Superior temporal gyrus (tissue), 1 donor: ENCODE data around the gene RNF181.
A peak's percentile ranks its signal among the peaks of the same experiment; 100 is the strongest.
"Not testable (repeated sequence)": the region's sequence is repeated elsewhere in the genome, so short reads cannot be mapped to it uniquely, and the experiment has no call there.

ENCODE experiments used
- DNase-seq: peaks from one replicate; pipeline ENCODE4 v3.0.0-alpha.2; 2016; ENCODE audit errors: extremely low spot score

RNF181 gene

DNA sequence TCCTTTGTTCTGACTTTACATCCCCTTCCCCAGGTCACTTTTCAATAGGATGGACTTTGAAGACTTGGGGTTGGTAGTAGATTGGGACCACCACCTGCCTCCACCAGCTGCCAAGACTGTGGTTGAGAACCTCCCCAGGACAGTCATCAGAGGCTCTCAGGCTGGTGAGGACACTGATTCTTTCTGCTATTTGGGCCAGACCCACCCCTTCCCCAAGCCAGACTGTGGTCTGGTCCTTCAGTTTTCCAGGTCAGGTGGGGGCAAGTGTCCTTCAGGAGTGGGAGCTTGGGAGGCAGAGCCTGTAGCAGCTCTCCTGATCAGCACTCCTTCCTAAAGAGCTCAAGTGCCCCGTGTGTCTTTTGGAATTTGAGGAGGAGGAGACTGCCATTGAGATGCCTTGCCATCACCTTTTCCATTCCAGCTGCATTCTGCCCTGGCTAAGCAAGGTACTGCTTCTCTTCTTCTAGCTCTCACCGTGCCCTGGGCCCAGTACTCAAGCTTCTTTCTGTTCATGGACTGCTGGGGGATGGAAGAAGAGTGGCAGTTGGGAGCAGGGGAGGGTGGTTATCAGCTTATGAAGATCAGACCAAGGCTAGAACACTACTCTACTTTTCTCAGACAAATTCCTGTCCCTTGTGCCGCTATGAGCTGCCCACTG, 1.1 kb downstream of the RNF181 start:
- no peak for DNase-seq

DNA sequence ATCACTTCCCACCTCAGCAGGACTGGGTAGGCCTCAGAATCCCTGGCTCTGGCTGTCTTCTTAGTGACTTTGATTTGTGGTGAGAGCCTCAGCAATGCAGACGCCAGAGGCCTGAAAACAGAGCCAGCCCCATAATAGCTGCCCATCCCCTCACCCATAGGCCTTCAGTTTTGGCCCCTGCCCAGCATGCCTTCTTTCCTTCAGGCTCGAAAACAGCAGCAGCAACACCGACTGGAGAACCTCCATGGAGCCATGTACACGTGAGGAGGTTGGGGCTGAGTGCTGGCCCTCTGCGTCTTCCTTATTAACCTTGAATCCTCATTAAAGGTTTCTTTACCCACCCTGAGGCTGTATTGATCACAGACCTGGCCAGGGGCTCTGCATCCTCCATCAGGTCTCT, 1.7 kb downstream of the RNF181 start:
- no peak for DNase-seq

- no peak for DNase-seq
These were observed 3.2 kb downstream of the RNF181 start for GRCh38 chr2:85598594-85599340.

DNA sequence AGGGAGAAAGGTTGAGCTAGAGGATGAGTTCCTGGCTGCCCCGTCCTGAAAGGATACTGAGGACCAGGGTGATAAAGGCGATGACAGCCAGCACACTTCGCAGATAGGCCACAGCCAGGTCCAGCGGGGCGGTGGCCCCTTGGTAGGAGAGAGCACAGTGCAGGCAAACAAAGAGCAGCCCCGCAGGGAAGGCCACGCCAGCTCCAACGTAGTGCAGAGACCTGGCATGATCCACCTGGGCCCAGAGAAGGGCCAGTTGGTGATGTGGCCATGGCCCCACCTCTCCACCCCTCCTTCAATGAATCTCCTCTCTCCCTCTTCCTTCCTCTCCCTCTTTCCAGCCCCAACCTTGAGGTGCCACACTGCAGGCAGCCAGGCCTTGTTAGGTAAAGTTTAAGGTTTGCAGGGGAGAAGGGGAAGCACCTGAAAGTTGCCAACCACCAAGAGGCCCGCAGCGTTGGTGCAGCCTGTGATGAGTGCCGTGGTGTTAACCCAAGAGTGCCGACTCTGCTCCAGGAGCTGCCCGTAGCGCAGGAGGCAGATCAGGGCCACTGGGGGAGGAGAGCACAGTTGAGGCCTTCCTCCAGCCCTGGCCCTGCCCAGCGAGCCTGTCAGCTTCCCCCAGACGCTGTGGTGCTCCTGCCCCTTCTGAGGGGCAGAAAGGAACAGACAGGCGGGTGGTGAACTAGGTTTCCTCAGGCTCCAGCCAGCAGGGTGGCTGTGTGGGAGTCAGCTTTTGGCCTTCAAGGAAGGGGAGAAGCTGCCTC, 4.1 kb downstream of the RNF181 start:
- DNase-seq = no peak

GRCh38 chr2:85600235-85600575, 4.7 kb downstream of the RNF181 start:
- no peak for DNase-seq

DNA sequence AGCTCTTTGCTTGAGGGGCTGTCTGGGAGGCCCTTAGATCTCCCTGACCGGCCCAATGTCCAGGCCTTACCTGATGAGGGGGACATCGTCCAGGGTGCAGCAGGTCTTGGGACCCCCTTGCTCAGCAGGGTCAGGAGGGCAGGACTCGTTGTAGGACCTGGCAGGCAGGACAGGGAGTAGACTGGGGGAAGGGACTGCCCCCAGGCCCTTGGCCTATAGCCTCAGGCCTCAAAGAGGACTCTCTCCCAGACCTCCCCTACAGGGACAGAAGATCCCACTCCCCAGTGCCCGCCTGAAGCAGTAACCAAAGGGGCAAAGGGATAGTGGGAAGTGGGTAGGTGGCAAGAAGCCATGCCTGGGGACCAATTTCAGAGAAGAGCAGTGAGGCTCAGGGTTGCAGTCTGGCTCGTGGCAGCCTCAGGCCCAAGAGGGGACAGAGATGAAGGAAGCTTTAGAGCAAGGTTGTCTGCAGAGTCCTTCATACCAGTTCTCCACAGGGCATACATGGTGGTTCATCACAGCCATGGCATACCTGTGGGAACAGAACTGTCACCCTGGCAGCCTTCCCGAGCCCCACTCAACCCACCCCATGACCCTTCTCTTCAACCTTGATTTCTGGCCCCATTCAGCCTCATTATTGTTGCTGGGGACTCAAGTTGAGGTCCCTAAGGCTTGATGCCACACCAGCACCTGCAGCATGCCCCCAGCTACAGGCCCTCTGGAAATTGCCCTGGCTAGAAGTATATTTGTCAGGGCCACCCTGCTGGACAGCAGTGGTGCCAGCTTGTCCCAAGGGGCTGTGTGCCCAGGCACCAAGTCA, 5.6 kb downstream of the RNF181 start:
- no peak for DNase-seq

- DNase-seq = no peak
These were observed 6.4 kb downstream of the RNF181 start for GRCh38 chr2:85601771-85602475.

DNA sequence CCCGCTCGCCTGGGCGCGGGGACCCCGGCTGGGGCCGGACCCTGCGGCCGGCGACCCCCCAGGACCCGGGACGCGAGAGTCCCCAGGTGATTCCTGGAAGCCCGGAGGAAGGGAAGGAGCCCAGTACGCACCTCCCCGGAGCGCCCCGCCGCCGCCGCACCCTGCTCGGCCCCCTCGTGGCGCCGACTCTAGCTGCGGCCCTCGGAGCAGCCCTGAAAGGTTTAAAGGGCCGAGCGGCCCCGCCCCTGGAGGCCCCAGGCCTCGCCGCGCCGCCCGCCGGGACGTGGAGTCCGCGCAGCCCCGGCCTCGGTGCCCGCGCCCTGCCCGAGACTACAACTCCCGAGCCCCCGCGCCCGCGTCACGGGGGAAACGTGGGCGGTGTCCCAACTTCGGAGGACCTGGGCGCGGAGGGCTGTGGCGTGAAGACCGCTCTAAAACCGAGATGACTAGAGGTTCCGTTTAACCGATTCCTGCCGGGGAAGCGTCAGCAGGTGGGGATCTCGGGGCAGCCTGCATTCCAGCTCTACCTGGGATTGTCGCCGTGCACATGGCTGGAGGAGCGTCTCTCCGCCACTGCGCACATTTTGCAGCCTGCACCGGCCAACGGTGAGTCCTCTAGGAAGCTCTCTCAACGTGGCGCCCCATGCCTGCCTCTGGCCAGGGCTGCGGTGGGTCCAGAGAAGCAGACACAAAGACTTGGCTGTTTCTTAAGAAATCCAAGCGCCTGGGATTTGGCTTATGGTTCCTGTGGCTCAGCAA, 7.1 kb downstream of the RNF181 start, which contains the start of gene TMEM150A:
Gene TMEM150A, minus strand, starts transcription at position 223 of the 759 bp plus-strand sequence. CDS start 750 bp downstream, outside the sequence.
- DNase-seq = peak; percentile 91

GRCh38 chr2:85604133-85604444, 8.5 kb downstream of the RNF181 start:
- not testable (repeated sequence) for DNase-seq

DNA sequence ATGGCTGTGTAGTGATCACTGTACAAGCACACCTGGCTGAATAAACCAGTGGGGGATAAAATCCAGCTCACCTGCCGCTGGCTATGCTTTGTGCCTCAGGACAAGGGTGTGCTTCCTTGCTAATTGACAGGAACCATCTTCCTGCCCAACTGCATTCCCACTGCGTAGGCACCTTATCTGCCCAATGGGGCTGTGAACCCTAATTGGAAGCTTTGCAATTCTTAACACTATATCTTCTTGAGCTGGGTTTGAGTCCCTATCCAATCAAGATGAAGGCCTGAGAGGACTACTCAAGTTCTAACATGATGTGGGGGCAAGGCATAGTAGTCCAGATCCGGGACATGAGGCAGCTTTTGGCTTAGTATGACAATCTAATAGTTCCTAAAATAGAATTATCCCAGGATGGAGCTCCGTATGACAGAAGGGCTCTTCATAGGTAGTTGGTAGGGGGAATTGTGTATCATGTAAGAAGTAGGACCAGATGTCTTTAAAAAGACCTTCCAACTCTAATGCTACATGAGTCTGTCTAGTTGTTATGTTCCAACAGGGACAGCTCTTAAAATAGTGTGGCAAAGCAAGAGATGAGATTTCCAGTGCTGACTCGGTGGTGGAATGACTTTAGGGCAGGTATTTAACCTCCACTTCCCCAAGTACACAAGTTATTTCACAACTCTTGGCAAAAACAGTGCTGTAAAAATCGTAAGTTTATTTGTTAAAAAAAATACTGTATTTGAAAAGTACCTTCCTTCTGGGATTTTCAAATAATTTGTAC, 9.2 kb downstream of the RNF181 start:
- DNase-seq = no peak

DNA sequence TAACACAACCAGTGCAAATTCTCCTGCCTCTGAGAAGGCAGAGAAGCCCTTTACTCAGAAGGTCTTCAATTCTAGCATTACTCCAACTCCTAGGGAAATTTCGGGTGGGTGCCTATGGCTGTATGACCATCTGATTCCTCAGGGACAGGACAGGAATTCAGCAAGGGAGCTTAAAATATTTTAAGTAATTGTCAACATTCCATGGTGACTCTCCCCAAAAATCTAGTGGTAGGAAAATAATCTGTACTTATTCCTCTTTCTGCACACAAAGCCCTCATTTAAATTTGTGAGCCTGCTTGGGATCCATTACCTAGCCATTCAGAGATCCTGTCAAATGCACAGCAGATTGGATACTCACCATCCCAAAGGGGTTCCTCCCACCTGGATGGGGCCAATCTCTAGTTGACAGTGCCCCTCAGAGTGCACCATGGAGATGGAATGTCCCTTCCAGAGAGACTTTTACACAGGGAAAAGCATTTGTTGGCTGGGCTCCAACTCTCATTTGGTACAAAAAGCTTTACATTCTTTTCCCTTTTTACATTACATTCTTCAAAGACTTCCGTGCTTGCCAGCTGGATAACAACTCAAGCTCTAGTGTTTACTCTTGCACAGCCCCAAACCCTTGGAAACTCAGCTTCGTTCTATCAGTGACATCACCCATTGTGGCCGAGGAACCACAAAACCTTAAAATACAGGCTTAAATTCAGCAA, 10.0 kb downstream of the RNF181 start:
- DNase-seq = no peak

- DNase-seq = no peak
These were observed 10.5 kb downstream of the RNF181 start for GRCh38 chr2:85606116-85606455.

DNA sequence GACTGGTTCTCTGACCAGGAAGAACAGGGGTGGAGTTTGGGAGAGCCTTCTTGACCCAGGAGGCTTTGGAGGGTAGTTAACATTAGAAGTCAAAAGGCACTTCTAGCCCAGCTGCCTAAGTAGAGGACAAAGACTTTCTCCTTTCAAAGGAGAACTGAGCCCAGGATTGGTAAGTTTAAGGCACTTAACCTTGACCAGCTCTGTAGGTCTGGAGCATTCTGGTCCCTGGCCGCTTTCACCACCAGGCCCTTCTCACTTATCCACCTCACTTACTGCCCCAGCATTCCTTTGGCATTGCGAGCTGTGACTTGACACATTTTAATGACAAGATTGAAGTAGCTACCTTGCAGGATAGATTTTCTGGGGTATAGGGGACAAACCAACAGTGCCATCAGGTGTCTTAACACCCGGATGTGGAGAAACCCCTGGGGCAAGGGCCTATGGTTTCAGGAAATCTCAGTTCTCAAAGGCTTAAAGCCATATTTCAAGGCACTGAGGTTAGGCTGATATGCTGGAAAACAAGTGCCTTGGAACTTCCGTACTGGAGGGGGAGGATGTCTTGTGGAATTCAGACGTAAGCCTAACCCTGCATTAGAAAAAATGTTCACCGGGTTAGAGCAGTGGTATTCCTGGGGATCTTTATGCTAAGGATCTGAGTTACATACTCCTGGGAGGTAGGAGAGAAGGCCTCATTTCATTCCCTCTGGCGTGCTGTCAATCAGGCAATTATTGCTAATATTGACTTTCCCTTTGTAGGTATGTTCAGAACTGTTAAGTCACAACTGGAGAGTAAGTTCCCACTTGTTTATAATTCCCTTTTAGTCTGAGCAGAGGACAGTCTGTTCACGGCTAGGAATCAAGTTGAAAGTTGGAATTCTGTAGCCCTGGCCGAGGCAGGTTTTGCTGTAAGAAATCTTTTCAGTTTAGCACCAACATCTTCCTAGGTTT, 12.0 kb downstream of the RNF181 start:
- no peak for DNase-seq

GRCh38 chr2:85611217-85611704, 15.7 kb downstream of the RNF181 start:
- no peak for DNase-seq

- peak; percentile 91 for DNase-seq
These were observed 16.4 kb downstream of the RNF181 start, which contains the start of gene C2orf68 for GRCh38 chr2:85611705-85612587. TSS of gene C2orf68 (minus strand) at chr2:85612066. CDS start at chr2:85611984, 82 bp downstream.

DNA sequence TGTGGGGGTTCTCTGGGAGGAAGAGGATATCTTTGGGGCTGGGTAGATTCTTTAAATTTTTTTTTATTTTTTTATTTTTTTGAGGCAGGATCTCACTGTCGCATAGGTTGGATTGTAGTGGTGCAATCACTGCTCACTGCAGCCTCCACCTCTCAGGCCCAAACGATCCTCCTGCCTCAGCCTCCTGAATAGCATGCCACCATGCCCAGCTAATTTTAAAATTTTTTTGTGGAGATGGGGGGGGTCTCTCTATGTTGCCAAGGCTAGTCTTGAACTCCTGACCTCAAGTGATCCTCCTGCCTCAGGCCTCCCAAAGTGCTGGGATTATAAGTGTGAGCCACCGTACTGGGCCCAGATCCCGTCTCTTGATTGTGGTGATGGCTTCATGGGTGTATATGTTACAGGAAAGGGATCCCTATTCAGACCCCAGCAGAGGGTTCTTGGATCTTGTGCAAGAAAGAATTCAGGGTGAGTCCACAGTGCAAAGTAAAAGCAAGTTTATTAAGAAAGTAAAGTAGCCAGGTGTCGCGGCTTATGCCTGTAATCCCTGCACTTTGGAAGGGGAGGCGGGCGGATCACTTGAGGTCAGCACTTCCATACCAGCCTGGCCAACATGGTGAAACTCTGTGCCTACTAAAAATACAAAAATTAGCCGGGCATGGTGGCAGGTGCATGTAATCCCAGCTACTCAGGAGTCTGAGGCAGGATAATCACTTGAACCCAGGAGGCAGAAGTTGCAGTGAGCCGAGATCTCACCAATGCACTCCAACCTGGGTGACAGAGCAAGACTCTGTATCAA, 18.4 kb downstream of the RNF181 start:
- no peak for DNase-seq
